Thyroid gland (tissue), 4 donors: ENCODE measurements around the gene ABTB2. TPM values are rescaled to one million over a fixed set of nuclear protein-coding genes. Genes with fewer than 3 reads are reported as not detected.

Source experiments
- DNase-seq, 2 donors: peaks; one replicate each; pipeline ENCODE4 v3.0.0-alpha.2; 2019
- H3K27ac ChIP-seq, 3 donors: fragments of 200-600 bp; sonication (generic); 1 replicate in 2 of 3; 2 replicates in 1 of 3; pipeline ENCODE4 v1.5.1; 2016 to 2019; ENCODE audit warnings: mild to moderate bottlenecking in 1 of 3, moderate library complexity in 1 of 3
- H3K27me3 ChIP-seq: fragments of 200-600 bp; sonication (generic); one replicate; pipeline ENCODE4 v1.5.1; 2019
- H3K36me3 ChIP-seq, 2 donors: fragments of 200-600 bp; sonication (generic); one replicate each; pipeline ENCODE4 v1.5.1; 2016 to 2019
- H3K4me1 ChIP-seq, 2 donors: fragments of 200-600 bp; sonication (generic); one replicate each; pipeline ENCODE4 v1.5.1; 2017 to 2019
- H3K4me3 ChIP-seq, 3 donors: fragments of 200-600 bp; sonication (generic); replicated peaks in 1 of 3; 1 replicate in 2 of 3; 2 replicates in 1 of 3; pipeline ENCODE4 v1.5.1; 2016; ENCODE audit warnings: mild to moderate bottlenecking in 1 of 3
- H3K9me3 ChIP-seq: fragments of 200-600 bp; sonication (generic); one replicate; pipeline ENCODE4 v1.5.1; 2017
- POLR2A ChIP-seq, 2 donors: fragments of 450-650 bp; IDR thresholded peaks; one replicate each; pipeline ENCODE4 v1.6.1; 2017; ENCODE audit warnings: antibody characterized with exemption in 2 of 2, mild to moderate bottlenecking in 2 of 2, moderate library complexity in 1 of 2
- WGBS, 2 donors: methylation state at CpG; one replicate each; pipeline ENCODE4 v1.1.5; 2017; 5-methylcytosine and 5-hydroxymethylcytosine counted together
- intact Hi-C: fragments of 100-400 bp; cut with DNase I; formaldehyde crosslinking; loops from one replicate; pipeline ENCODE4 v1.15.1; 2023
- total RNA-seq, 4 donors: library from RNA; depleted of rRNA; stranded (reverse); fragments of >200 nt; gene quantifications; one replicate each; pipeline ENCODE4 v1.2.3, GENCODE V29; 2016
- TF ChIP-seq, protein P1 (sequence below), 6 experiments: fragments of 200-600 bp in 3 of 6; fragments of 450-650 bp in 3 of 6; sonication (generic) in 3 of 6; IDR thresholded peaks; one replicate each; pipeline ENCODE4 v1.5.1; 2016 to 2019; ENCODE audit warnings: antibody characterized with exemption in 6 of 6, mild to moderate bottlenecking in 2 of 6, inconsistent platforms in 1 of 6, moderate library complexity in 1 of 6

The ABTB2 gene
- total RNA-seq, 4 donors from 2014 or later = 1.2 to 5.0 (median 3.3) TPM

GRCh38 chr11:34212566-34212965, 145.2 kb downstream of the ABTB2 start:
- H3K27ac ChIP-seq = no peak overlapping the region
- WGBS, 2 donors = 72 to 75% methylated on average over 3 of the region's 3 CpGs
- no peak for DNase-seq
- TF ChIP-seq, protein P1, sequence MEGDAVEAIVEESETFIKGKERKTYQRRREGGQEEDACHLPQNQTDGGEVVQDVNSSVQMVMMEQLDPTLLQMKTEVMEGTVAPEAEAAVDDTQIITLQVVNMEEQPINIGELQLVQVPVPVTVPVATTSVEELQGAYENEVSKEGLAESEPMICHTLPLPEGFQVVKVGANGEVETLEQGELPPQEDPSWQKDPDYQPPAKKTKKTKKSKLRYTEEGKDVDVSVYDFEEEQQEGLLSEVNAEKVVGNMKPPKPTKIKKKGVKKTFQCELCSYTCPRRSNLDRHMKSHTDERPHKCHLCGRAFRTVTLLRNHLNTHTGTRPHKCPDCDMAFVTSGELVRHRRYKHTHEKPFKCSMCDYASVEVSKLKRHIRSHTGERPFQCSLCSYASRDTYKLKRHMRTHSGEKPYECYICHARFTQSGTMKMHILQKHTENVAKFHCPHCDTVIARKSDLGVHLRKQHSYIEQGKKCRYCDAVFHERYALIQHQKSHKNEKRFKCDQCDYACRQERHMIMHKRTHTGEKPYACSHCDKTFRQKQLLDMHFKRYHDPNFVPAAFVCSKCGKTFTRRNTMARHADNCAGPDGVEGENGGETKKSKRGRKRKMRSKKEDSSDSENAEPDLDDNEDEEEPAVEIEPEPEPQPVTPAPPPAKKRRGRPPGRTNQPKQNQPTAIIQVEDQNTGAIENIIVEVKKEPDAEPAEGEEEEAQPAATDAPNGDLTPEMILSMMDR (IDR thresholded peaks at IDR 0.05) = no peak
- TF ChIP-seq POLR2A (IDR thresholded peaks at IDR 0.05) = no peak
- H3K27me3 ChIP-seq = no peaks in the 10 kb centered on the region
- no peaks in the 10 kb centered on the region for H3K9me3 ChIP-seq
- no peaks in the 10 kb centered on the region for H3K36me3 ChIP-seq
- no peak overlapping the region for H3K4me3 ChIP-seq
- peaks cover 0 to 6% of the 10 kb centered on the region in 2 donors for H3K4me1 ChIP-seq
- intact Hi-C loops = no loop called here

DNA sequence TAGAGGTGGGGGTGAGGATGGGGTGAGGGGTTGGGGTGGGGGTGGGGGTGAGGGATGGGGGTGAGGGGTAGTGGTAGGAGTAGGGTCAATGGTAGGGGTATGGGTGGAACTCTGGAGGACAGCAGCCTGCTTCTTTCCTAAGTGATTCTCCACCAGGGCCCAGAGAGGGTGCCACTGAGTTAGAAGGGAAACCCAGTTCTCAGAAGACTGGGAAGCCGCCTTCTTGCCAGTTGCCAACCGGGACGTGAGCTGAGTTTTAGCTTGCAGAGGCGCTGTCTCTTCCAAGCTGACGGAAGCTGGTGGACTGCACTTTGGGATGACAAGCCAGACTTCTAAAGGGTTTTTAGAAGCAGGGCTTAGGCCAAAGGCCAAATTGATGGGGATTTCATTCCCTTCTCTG, 148.0 kb downstream of the ABTB2 start:
- H3K27ac ChIP-seq = no peak overlapping the region
- H3K27me3 ChIP-seq = no peaks in the 10 kb centered on the region
- intact Hi-C loops = no loop called here
- no peaks in the 10 kb centered on the region for H3K36me3 ChIP-seq
- DNase-seq = no peak
- peaks cover 0 to 6% of the 10 kb centered on the region in 2 donors for H3K4me1 ChIP-seq
- H3K9me3 ChIP-seq = no peaks in the 10 kb centered on the region
- WGBS, 2 donors = 54 to 73% methylated on average over 4 to 5 of the region's 5 CpGs
- H3K4me3 ChIP-seq = no peak overlapping the region
- TF ChIP-seq POLR2A (IDR thresholded peaks at IDR 0.05) = no peak
- TF ChIP-seq, protein P1 (IDR thresholded peaks at IDR 0.05) = no peak

DNA sequence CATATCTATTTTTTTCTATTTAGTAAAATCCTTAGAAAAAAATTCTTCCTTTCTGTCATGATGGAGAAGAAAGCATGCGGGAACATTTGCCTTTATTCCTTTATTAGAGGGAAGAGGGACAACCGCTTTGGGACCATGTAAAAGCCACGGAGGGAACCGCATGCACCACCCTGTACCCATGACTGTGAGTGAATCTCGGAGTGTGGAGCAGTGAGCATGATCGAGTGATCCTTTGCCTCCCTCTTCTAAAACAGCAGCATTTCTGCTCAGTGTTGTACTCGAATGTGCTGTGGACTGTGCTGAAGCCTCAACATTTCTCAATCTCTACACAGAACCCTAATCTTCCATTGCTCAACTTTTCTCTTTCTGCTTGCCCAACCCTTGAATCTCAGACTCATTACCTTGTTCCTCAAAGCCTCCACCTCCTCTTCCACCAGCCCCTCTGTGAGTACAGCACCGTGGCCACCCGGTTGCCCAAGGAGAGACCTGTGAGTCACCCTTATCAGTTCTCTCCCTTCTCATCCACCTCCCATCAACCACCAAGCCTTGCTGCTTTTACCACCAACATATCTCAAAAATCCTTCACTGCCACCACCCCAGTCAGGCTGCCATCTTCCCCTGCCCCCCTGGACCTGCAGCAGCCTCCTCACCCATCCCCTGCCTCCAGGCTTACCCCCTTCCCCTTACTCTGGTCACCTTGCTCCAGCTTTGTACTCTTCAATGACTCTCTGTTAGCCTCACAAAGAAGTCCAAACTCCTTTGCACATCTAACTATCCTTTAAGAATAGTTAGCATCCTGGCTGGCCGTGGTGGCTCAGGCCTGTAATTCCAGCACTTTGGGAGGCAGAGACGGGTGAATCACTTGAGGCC, 149.3 kb downstream of the ABTB2 start:
- peak; percentile 57 to 61 for DNase-seq
- TF ChIP-seq POLR2A (IDR thresholded peaks at IDR 0.05) = no peak
- TF ChIP-seq, protein P1 (IDR thresholded peaks at IDR 0.05) = no peak
- intact Hi-C loops = no loop called here
- peak overlapping the region in 2 of 3 donors; percentile 2 to 17 for H3K27ac ChIP-seq
- H3K27me3 ChIP-seq = no peaks in the 10 kb centered on the region
- no peak overlapping the region for H3K4me3 ChIP-seq
- H3K9me3 ChIP-seq = no peaks in the 10 kb centered on the region
- H3K36me3 ChIP-seq = no peaks in the 10 kb centered on the region
- H3K4me1 ChIP-seq = peaks cover 0 to 6% of the 10 kb centered on the region in 2 donors
- 53 to 63% methylated on average over 11 of the region's 11 CpGs for WGBS, 2 donors

DNA sequence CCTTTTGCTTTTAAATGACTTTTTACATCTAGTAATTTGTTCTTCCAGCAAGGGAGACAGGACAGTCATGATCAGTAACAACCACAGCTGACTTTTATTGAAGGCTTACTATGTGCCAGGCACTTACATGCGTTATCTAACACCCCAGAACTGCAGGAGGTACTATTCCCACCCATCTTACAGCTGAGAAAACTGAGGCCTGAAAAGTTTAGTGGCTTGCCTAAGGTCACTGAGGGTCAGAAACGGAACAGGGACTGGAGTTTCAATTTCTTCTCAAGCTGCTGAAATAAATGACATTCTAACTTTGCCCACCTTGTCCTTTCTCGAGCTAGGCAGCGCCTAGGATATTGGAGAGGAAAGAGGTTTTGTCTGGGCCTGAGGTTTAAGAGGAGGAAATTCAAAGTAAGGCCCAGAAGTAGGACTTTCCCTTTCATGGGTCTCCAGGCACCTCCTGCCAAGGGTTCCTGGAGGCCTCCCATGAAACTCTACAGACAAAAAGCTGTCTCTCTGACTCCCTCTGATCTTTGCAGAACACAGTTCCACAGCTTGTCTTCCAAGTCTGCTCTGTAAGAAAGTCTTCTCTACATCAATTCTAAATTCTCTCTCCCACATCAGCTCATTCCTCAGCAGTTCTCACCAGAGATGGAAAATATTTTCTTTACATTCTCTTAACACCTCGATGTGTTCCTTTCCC, 150.2 kb downstream of the ABTB2 start:
- H3K9me3 ChIP-seq = no peaks in the 10 kb centered on the region
- 80 to 86% methylated on average over 5 of the region's 5 CpGs for WGBS, 2 donors
- TF ChIP-seq, protein P1 (IDR thresholded peaks at IDR 0.05) = no peak
- TF ChIP-seq POLR2A (IDR thresholded peaks at IDR 0.05) = no peak

More for the DNA sequence above, 150.2 kb downstream of the ABTB2 start:
- Histone ChIP-seq H3K4me1 (peaks cover 0 to 6% of the 10 kb centered on the region in 2 donors), H3K36me3 (no peaks in the 10 kb centered on the region), H3K27ac (no peak overlapping the region), H3K4me3 (no peak overlapping the region), H3K27me3 (no peaks in the 10 kb centered on the region)
- intact Hi-C loops = no loop called here
- DNase-seq = no peak
